MCF 10A (cell line): ENCODE results near the gene CLEC4M. TPM values are rescaled to one million over a fixed set of nuclear protein-coding genes. Genes with fewer than 3 reads are reported as not detected.
A peak's percentile ranks its signal among the peaks of the same experiment; 100 is the strongest.

Source experiments
- BruUV-seq: library from RNA; stranded (reverse); fragments of 400-500 nt; replicated peaks from 2 replicates; lab custom pipeline; 2021; lab: Mats Ljungman, UMichigan
- CTCF ChIA-PET: fragments of 300-600 bp; sonication (Branson Sonifier 250); formaldehyde crosslinking; extraction: SDS; loops from one replicate; lab custom pipeline; 2021; ENCODE audit warnings: antibody characterized with exemption, inconsistent platforms; lab: Yijun Ruan, JAX
- POLR2A ChIA-PET: fragments of 300-600, 350-650 bp; sonication (Branson Sonifier 250); formaldehyde crosslinking; extraction: SDS; loops from one replicate; lab custom pipeline; 2020; ENCODE audit warnings: antibody characterized with exemption, inconsistent platforms; lab: Yijun Ruan, JAX
- DNase-seq: peaks from one replicate; pipeline ENCODE4 v3.0.0-alpha.2; 2018; ENCODE audit not compliant: unreplicated experiment
- H3K27ac Mint-ChIP-seq: one replicate; pipeline ENCODE4 v1.8.0; 2022; ENCODE audit warnings: mild to moderate bottlenecking, low read depth, mixed read lengths; ENCODE audit not compliant: unreplicated experiment
- H3K27me3 Mint-ChIP-seq: one replicate; pipeline ENCODE4 v1.8.0; 2022; ENCODE audit warnings: mixed read lengths; ENCODE audit not compliant: insufficient read depth, unreplicated experiment
- H3K36me3 Mint-ChIP-seq: one replicate; pipeline ENCODE4 v1.8.0; 2022; ENCODE audit warnings: mild to moderate bottlenecking, moderate library complexity, mixed read lengths; ENCODE audit not compliant: insufficient read depth, unreplicated experiment
- H3K4me1 Mint-ChIP-seq: one replicate; pipeline ENCODE4 v1.8.0; 2022; ENCODE audit warnings: mixed read lengths; ENCODE audit not compliant: insufficient read depth, unreplicated experiment
- H3K4me3 Mint-ChIP-seq: one replicate; pipeline ENCODE4 v1.8.0; 2022; ENCODE audit warnings: mild to moderate bottlenecking, moderate library complexity, mixed read lengths; ENCODE audit not compliant: unreplicated experiment
- H3K9me3 Mint-ChIP-seq: one replicate; pipeline ENCODE4 v1.8.0; 2022; ENCODE audit warnings: mixed read lengths; ENCODE audit not compliant: unreplicated experiment
- CTCF ChIP-seq: fragments of 200-600 bp; IDR thresholded peaks from one replicate; pipeline ENCODE4 v1.8.0; 2022; ENCODE audit warnings: antibody characterized with exemption, mild to moderate bottlenecking; ENCODE audit not compliant: unreplicated experiment
- intact Hi-C: fragments of 100-400 bp; cut with micrococcal nuclease; formaldehyde crosslinking; loops from 2 replicates; pipeline ENCODE4 v1.14.1; 2022
- total RNA-seq: library from RNA; stranded (reverse); gene quantifications from 2 replicates; pipeline ENCODE4 v1.2.3, GENCODE V29; 2022

Gene CLEC4M
- total RNA-seq, 1 experiment from 2014 or later: not detected

DNA sequence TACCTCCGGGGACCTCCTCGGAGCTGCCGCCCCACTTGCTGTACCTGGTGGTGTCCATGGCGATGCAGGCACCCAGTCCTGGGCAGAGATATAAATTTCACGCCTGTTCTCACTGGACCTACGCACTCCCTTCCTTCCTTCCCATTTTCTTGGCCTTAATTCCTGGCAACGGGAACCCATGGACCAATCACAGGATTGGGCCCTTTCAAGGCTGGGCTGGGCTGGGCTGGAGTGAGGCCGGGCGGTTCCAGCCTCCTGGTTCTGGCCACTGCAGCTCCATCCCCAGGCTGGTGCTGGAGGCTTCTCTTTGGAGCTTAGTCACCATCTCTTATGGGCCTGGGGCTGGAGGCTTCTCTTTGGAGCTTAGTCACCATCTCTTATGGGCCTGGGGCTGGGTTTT is 31.0 kb upstream of the CLEC4M start, which contains the start of gene CLEC4G:
TSS of gene CLEC4G (minus strand) at position 66 of the 400 bp plus-strand sequence. CDS start at position 58, 8 bp downstream.
- TF ChIP-seq CTCF: no peak
- POLR2A ChIA-PET: no interaction called here
- intact Hi-C loops: no loop called here
- peaks cover 6% of the 10 kb centered on the region for H3K4me1 Mint-ChIP-seq
- H3K27ac Mint-ChIP-seq: no peak within 1 kb of the TSS
- BruUV-seq: no TSS peak
- H3K27me3 Mint-ChIP-seq: peaks cover 67% of the 10 kb centered on the region
- no peak within 1 kb of the TSS for H3K4me3 Mint-ChIP-seq
- H3K36me3 Mint-ChIP-seq: no peaks in the 10 kb centered on the region
- H3K9me3 Mint-ChIP-seq: no peaks in the 10 kb centered on the region
- DNase-seq: no peak
- CTCF ChIA-PET: interaction anchor here (1.2 kb wide), 1 partner anchor 164 kb away, joined by 3 read pairs; no protein-coding TSS in a partner anchor

- intact Hi-C loops: no loop called here
- H3K27ac Mint-ChIP-seq: no peak overlapping the region
- BruUV-seq: no TSS peak
- ChIA-PET CTCF (interaction anchor here (0.5 to 1.1 kb wide), 3 partner anchors 9 to 118 kb away, joined by 3 read pairs; no protein-coding TSS in a partner anchor), POLR2A (no interaction called here)
- no peak for TF ChIP-seq CTCF
- H3K36me3 Mint-ChIP-seq: no peaks in the 10 kb centered on the region
- no peaks in the 10 kb centered on the region for H3K9me3 Mint-ChIP-seq
- no peak for DNase-seq
- peaks cover 6% of the 10 kb centered on the region for H3K4me1 Mint-ChIP-seq
- H3K27me3 Mint-ChIP-seq: peaks cover 64% of the 10 kb centered on the region
- H3K4me3 Mint-ChIP-seq: no peak overlapping the region
Measured at GRCh38 chr19:7733376-7733775, 29.7 kb upstream of the CLEC4M start.

GRCh38 chr19:7734220-7735203 is 28.5 kb upstream of the CLEC4M start:
- peak; percentile 15 for DNase-seq
- no peak for TF ChIP-seq CTCF
- Mint-ChIP-seq H3K27ac (no peak overlapping the region), H3K9me3 (no peaks in the 10 kb centered on the region), H3K4me3 (no peak overlapping the region), H3K36me3 (no peaks in the 10 kb centered on the region), H3K27me3 (peaks cover 61% of the 10 kb centered on the region), H3K4me1 (peaks cover 6% of the 10 kb centered on the region)
- no TSS peak for BruUV-seq
- intact Hi-C loops: no loop called here
- POLR2A ChIA-PET: no interaction called here
- CTCF ChIA-PET: no interaction called here

GRCh38 chr19:7736148-7736547 is 26.9 kb upstream of the CLEC4M start:
- H3K27me3 Mint-ChIP-seq: peaks cover 68% of the 10 kb centered on the region
- no peak for TF ChIP-seq CTCF
- no peak for DNase-seq
- CTCF ChIA-PET: interaction anchor here (0.6 kb wide), 1 partner anchor 531 kb away, joined by 4 read pairs; no protein-coding TSS in a partner anchor
- no peaks in the 10 kb centered on the region for H3K9me3 Mint-ChIP-seq
- no peak overlapping the region for H3K4me3 Mint-ChIP-seq
- no peaks in the 10 kb centered on the region for H3K36me3 Mint-ChIP-seq
- BruUV-seq: no TSS peak
- peak overlapping the region; percentile 24 for H3K27ac Mint-ChIP-seq
- intact Hi-C loops: no loop called here
- POLR2A ChIA-PET: no interaction called here
- H3K4me1 Mint-ChIP-seq: peaks cover 11% of the 10 kb centered on the region
